ENCODE data around the gene SLCO4A1.

DNA sequence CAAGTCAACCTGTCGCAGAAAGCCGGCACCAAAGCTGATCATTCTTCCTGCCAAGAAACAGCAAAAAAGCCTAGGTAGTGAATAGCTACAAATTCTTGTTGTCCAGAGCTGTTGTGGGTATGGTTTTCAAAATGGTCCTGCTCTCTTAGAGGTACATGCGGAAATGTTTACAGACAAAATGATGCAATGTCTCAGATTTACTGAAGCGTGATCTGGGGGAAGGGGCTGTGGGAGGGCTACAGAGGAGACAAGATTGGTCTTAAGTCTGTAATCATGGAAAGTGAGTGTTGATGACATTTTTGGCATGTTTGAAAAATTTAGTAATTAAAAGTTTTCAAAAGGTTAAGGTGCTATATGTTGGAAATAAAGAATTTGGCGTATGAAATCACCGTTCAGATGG is 72.5 kb downstream of the SLCO4A1 start:
- TF ChIP-seq, protein P1, sequence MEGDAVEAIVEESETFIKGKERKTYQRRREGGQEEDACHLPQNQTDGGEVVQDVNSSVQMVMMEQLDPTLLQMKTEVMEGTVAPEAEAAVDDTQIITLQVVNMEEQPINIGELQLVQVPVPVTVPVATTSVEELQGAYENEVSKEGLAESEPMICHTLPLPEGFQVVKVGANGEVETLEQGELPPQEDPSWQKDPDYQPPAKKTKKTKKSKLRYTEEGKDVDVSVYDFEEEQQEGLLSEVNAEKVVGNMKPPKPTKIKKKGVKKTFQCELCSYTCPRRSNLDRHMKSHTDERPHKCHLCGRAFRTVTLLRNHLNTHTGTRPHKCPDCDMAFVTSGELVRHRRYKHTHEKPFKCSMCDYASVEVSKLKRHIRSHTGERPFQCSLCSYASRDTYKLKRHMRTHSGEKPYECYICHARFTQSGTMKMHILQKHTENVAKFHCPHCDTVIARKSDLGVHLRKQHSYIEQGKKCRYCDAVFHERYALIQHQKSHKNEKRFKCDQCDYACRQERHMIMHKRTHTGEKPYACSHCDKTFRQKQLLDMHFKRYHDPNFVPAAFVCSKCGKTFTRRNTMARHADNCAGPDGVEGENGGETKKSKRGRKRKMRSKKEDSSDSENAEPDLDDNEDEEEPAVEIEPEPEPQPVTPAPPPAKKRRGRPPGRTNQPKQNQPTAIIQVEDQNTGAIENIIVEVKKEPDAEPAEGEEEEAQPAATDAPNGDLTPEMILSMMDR (IDR thresholded peaks at IDR 0.05): no peak
- TF ChIP-seq EP300 (IDR thresholded peaks at IDR 0.05) (no peak), POLR2A (IDR thresholded peaks at IDR 0.05) (no peak)
